Measurements from ENCODE around the gene EXOC6B.

GRCh38 chr2:72394541-72395070 is 431.2 kb downstream of the EXOC6B start:
- TF ChIP-seq POLR2A (IDR thresholded peaks at IDR 0.05) (no peak), CTCF (IDR thresholded peaks at IDR 0.05) (no peak)
